ENCODE measurements around the gene GABPB2. TPM values are rescaled to one million over a fixed set of nuclear protein-coding genes. Genes with fewer than 3 reads are reported as not detected.

GABPB2 gene
- total and polyA plus RNA-seq, 3 donors from 2014 or later, result 43.1 to 50.2 (median 45.3) TPM

- H3K4me3 ChIP-seq, result no peak overlapping the region
- TF ChIP-seq POLR2A (IDR thresholded peaks at IDR 0.05) (no peak), CTCF (IDR thresholded peaks at IDR 0.05) (no peak)
- H3K4me1 ChIP-seq, result no peaks in the 10 kb centered on the region
- no peaks in the 10 kb centered on the region for H3K27me3 ChIP-seq
- no peak overlapping the region for H3K27ac ChIP-seq
- H3K9me3 ChIP-seq, result no peaks in the 10 kb centered on the region
- intact Hi-C loops (cut with DNase I; ENCODE audit: low total_unique reads), result no loop called here
- WGBS, 2 donors, result 90 to 91% methylated on average over 1 of the region's 1 CpG
- no peak for DNase-seq
- no peaks in the 10 kb centered on the region for H3K36me3 ChIP-seq (ENCODE audit: low read depth, missing control alignments)
Observed at GRCh38 chr1:151098126-151098525, 27.6 kb downstream of the GABPB2 start.

GRCh38 chr1:151104630-151105029 lies 34.1 kb downstream of the GABPB2 start:
- intact Hi-C loops (cut with DNase I; ENCODE audit: low total_unique reads), result no loop called here
- Histone ChIP-seq H3K27me3 (no peaks in the 10 kb centered on the region), H3K27ac (no peak overlapping the region), H3K4me3 (no peak overlapping the region), H3K9me3 (no peaks in the 10 kb centered on the region), H3K4me1 (no peaks in the 10 kb centered on the region), H3K36me3 (ENCODE audit: low read depth, missing control alignments) (no peaks in the 10 kb centered on the region)
- no peak for DNase-seq
- TF ChIP-seq CTCF (IDR thresholded peaks at IDR 0.05) (no peak), POLR2A (IDR thresholded peaks at IDR 0.05) (no peak)

DNA sequence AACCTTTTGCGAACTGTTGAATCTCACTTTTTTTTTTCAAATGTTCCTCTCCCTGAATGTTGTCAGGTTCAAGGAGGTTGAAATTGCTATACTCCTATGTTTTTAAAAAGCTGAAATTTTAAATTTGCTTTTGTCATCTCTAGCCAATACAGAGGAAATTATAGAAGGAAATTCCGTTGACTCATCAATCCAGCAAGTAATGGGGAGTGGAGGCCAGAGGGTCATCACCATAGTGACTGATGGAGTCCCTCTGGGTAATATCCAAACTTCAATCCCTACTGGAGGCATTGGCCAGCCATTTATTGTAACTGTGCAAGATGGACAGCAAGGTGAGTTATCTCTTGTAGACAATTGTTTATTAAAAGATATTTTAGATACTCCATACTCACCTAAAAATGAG lies 36.3 kb downstream of the GABPB2 start:
- no peak for TF ChIP-seq CTCF (IDR thresholded peaks at IDR 0.05)
- no peak for TF ChIP-seq POLR2A (IDR thresholded peaks at IDR 0.05)
- Histone ChIP-seq H3K9me3 (no peaks in the 10 kb centered on the region), H3K27ac (no peak overlapping the region), H3K27me3 (no peaks in the 10 kb centered on the region), H3K4me1 (no peaks in the 10 kb centered on the region), H3K4me3 (no peak overlapping the region), H3K36me3 (ENCODE audit: low read depth, missing control alignments) (no peaks in the 10 kb centered on the region)
- intact Hi-C loops (cut with DNase I; ENCODE audit: low total_unique reads), result no loop called here
- WGBS, 2 donors, result 68 to 78% methylated on average over 2 of the region's 2 CpGs
- no peak for DNase-seq

DNA sequence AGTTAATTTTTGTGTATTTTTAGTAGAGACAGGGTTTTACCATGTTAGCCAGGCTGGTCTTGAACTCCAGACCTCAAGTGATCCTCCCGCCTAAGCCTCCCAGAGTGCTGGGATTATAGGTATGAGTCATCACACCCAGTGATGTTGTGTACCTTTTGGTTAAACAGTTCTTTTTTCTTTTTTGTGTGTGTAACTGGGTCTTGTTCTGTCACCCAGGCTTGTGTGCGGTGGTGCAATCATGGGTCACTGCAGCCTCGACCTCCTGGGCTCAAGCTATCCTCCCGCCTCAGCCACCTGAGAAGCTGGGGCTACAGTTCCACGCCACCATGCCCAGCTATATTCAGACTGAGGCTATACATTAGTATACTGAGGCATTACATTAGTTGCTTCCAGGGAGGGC lies 37.8 kb downstream of the GABPB2 start:
- TF ChIP-seq CTCF (IDR thresholded peaks at IDR 0.05), result no peak
- TF ChIP-seq POLR2A (IDR thresholded peaks at IDR 0.05), result no peak
- 91 to 96% methylated on average over 5 of the region's 5 CpGs for WGBS, 2 donors
- intact Hi-C loops (cut with DNase I; ENCODE audit: low total_unique reads), result no loop called here
- Histone ChIP-seq H3K4me1 (no peaks in the 10 kb centered on the region), H3K36me3 (ENCODE audit: low read depth, missing control alignments) (no peaks in the 10 kb centered on the region), H3K27me3 (no peaks in the 10 kb centered on the region), H3K4me3 (no peak overlapping the region), H3K27ac (no peak overlapping the region), H3K9me3 (no peaks in the 10 kb centered on the region)
- DNase-seq, result no peak

- Histone ChIP-seq H3K27me3 (no peaks in the 10 kb centered on the region), H3K9me3 (no peaks in the 10 kb centered on the region), H3K36me3 (ENCODE audit: low read depth, missing control alignments) (no peaks in the 10 kb centered on the region), H3K4me3 (no peak overlapping the region), H3K27ac (no peak overlapping the region), H3K4me1 (no peaks in the 10 kb centered on the region)
- TF ChIP-seq CTCF (IDR thresholded peaks at IDR 0.05), result no peak
- TF ChIP-seq POLR2A (IDR thresholded peaks at IDR 0.05), result no peak
- WGBS, 2 donors, result 95 to 97% methylated on average over 5 of the region's 5 CpGs
- intact Hi-C loops (cut with DNase I; ENCODE audit: low total_unique reads), result no loop called here
- DNase-seq, result no peak
Observed at GRCh38 chr1:151113877-151114276, 43.3 kb downstream of the GABPB2 start.
